Activated CD4-positive, alpha-beta memory T cell treated with anti-CD3 and anti-CD28 coated beads, Interleukin-2, amount 10 ng/mL, durations not matched to agents 7 days and 5 days (primary cell): ENCODE data around the gene BMP8A. TPM values are rescaled to one million over a fixed set of nuclear protein-coding genes. Genes with fewer than 3 reads are reported as not detected.
"Not testable (repeated sequence)": the region's sequence is repeated elsewhere in the genome, so short reads cannot be mapped to it uniquely, and the experiment has no call there.

Experiments
- CTCF ChIA-PET: fragments of 350-600 bp; sonication (Branson Sonifier 250); formaldehyde crosslinking; loops from one replicate; lab custom pipeline; 2021; ENCODE audit warnings: antibody characterized with exemption, inconsistent platforms; lab: Charles Lee
- POLR2A ChIA-PET: fragments of 350-600 bp; sonication (Branson Sonifier 250); formaldehyde crosslinking; loops from one replicate; lab custom pipeline; 2021; ENCODE audit warnings: antibody characterized with exemption; lab: Charles Lee
- DNase-seq: peaks from one replicate; pipeline ENCODE4 v3.0.0-alpha.2; 2020
- H3K27ac Mint-ChIP-seq: one replicate; pipeline ENCODE4 v1.8.0; 2021; ENCODE audit warnings: mild to moderate bottlenecking, mixed read lengths
- H3K27me3 Mint-ChIP-seq: one replicate; pipeline ENCODE4 v1.8.0; 2021; ENCODE audit warnings: mixed read lengths
- H3K36me3 Mint-ChIP-seq: one replicate; pipeline ENCODE4 v1.8.0; 2021; ENCODE audit warnings: low read depth, mixed read lengths
- H3K4me1 Mint-ChIP-seq: one replicate; pipeline ENCODE4 v1.8.0; 2021; ENCODE audit warnings: mixed read lengths
- H3K4me3 Mint-ChIP-seq: one replicate; pipeline ENCODE4 v1.8.0; 2021; ENCODE audit warnings: mild to moderate bottlenecking, mixed read lengths
- H3K9me3 Mint-ChIP-seq: one replicate; pipeline ENCODE4 v1.8.0; 2021; ENCODE audit warnings: mixed read lengths
- total RNA-seq, 2 experiments: library from RNA; stranded (reverse); gene quantifications; one replicate each; pipeline ENCODE4 v1.2.3, GENCODE V29; 2021

Gene BMP8A
- total RNA-seq = not detected

- peaks cover 27% of the 10 kb centered on the region for H3K27me3 Mint-ChIP-seq
- CTCF ChIA-PET = interaction anchor here (0.8 to 1.5 kb wide), 2 partner anchors 47 to 73 kb away, joined by 3 to 5 read pairs; no protein-coding TSS in a partner anchor
Observed at GRCh38 chr1:39491146-39491921, at the start of gene BMP8A. TSS of gene BMP8A (plus strand) at chr1:39491636. CDS start at chr1:39491992, 356 bp downstream.

GRCh38 chr1:39441797-39442196, 49.6 kb upstream of the BMP8A start:
- H3K9me3 Mint-ChIP-seq = no peaks in the 10 kb centered on the region
- peaks cover 69% of the 10 kb centered on the region for H3K36me3 Mint-ChIP-seq
- no peak for DNase-seq
- no peak overlapping the region for H3K4me3 Mint-ChIP-seq
- no peaks in the 10 kb centered on the region for H3K4me1 Mint-ChIP-seq
- H3K27me3 Mint-ChIP-seq = no peaks in the 10 kb centered on the region
- ChIA-PET POLR2A (interaction anchor here (1.7 kb wide), 1 partner anchor 11 kb away, joined by 4 read pairs; no protein-coding TSS in a partner anchor), CTCF (interaction anchor here (1.4 kb wide), 1 partner anchor 99 kb away, joined by 3 read pairs; no protein-coding TSS in a partner anchor)
- H3K27ac Mint-ChIP-seq = no peak overlapping the region

More at GRCh38 chr1:39491146-39491921, at the start of gene BMP8A:
- H3K27ac Mint-ChIP-seq = no peak within 1 kb of the TSS
- H3K4me1 Mint-ChIP-seq = peaks cover 9% of the 10 kb centered on the region
- H3K4me3 Mint-ChIP-seq = peak within 1 kb of the TSS; percentile 51
- no peaks in the 10 kb centered on the region for H3K9me3 Mint-ChIP-seq
- POLR2A ChIA-PET = no interaction called here
- H3K36me3 Mint-ChIP-seq = peaks cover 9% of the 10 kb centered on the region
- DNase-seq = peak; percentile 74

DNA sequence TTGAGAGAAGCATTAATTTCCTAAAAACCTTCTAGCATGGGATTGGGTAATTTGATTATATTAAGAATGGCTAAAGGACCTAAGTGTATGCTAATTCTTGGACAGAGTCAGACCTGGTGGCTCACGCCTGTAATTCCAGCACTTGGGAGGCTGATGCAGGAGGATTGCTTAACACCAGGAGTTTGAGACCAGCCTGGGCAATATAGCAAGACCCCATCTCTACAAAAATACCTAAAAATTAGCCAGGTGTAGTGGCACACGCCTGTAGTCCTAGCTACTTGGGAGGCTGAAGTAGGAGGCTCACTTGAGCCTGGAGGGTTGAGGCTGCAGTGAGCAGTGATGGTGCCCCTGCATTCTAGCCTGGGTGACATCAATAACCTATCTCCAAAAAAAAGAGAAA, 45.9 kb upstream of the BMP8A start:
- no peaks in the 10 kb centered on the region for H3K4me1 Mint-ChIP-seq
- CTCF ChIA-PET = interaction anchor here (1.2 kb wide), 1 partner anchor 93 kb away, joined by 3 read pairs; no protein-coding TSS in a partner anchor
- H3K4me3 Mint-ChIP-seq = no peak overlapping the region
- DNase-seq = no peak
- POLR2A ChIA-PET = no interaction called here
- H3K27me3 Mint-ChIP-seq = no peaks in the 10 kb centered on the region
- H3K36me3 Mint-ChIP-seq = peaks cover 78% of the 10 kb centered on the region
- H3K9me3 Mint-ChIP-seq = no peaks in the 10 kb centered on the region
- H3K27ac Mint-ChIP-seq = no peak overlapping the region

DNA sequence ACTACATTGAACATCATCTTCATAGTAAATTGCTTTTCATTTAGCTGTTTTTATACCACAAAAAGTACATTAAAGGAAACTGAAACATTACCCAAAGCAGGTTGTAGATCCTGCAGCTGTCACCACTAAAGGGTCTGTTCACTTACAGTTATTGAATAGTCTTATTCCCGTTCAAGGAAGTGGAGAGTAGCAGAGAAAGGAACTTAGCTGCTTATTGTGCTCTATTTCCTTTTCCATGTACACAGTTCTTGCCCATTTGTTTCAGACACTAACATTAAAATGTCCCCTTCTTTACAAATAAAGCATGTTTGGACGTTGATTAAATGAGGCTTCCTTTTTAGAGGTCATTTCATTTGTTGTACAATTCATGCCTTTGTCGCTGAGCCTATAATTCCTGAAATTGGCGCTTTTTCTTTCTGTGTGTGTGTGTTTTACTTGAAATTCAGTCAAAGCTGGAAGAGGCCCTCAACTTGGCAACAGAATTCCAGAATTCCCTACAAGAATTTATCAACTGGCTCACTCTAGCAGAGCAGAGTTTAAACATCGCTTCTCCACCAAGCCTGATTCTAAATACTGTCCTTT, 44.4 kb upstream of the BMP8A start:
- Mint-ChIP-seq H3K9me3 (no peaks in the 10 kb centered on the region), H3K36me3 (peaks cover 81% of the 10 kb centered on the region), H3K4me1 (peaks cover 11% of the 10 kb centered on the region), H3K27ac (no peak overlapping the region), H3K27me3 (no peaks in the 10 kb centered on the region), H3K4me3 (no peak overlapping the region)
- POLR2A ChIA-PET = no interaction called here
- CTCF ChIA-PET = interaction anchor here (0.9 to 1.2 kb wide), 2 partner anchors 36 to 92 kb away, joined by 3 read pairs; no protein-coding TSS in a partner anchor
- no peak for DNase-seq

- H3K27ac Mint-ChIP-seq, POLR2A ChIA-PET, H3K27me3 Mint-ChIP-seq, CTCF ChIA-PET, DNase-seq, H3K9me3 Mint-ChIP-seq, H3K4me3 Mint-ChIP-seq: not testable (repeated sequence)
- Mint-ChIP-seq H3K4me1 (peaks cover 17% of the 10 kb centered on the region), H3K36me3 (peaks cover 83% of the 10 kb centered on the region)
Observed at GRCh38 chr1:39450041-39450440, 41.4 kb upstream of the BMP8A start.

GRCh38 chr1:39450956-39451606, 40.4 kb upstream of the BMP8A start:
- ChIA-PET CTCF (no interaction called here), POLR2A (no interaction called here)
- no peaks in the 10 kb centered on the region for H3K27me3 Mint-ChIP-seq
- no peak for DNase-seq
- peak overlapping the region; percentile 41 for H3K27ac Mint-ChIP-seq
- H3K9me3 Mint-ChIP-seq = no peaks in the 10 kb centered on the region
- peaks cover 82% of the 10 kb centered on the region for H3K36me3 Mint-ChIP-seq
- H3K4me1 Mint-ChIP-seq = peaks cover 17% of the 10 kb centered on the region
- no peak overlapping the region for H3K4me3 Mint-ChIP-seq

GRCh38 chr1:39452081-39452480, 39.4 kb upstream of the BMP8A start:
- Mint-ChIP-seq H3K27me3 (no peaks in the 10 kb centered on the region), H3K4me1 (peaks cover 17% of the 10 kb centered on the region), H3K27ac (no peak overlapping the region), H3K4me3 (no peak overlapping the region), H3K9me3 (no peaks in the 10 kb centered on the region), H3K36me3 (peaks cover 87% of the 10 kb centered on the region)
- CTCF ChIA-PET = no interaction called here
- DNase-seq = no peak
- POLR2A ChIA-PET = interaction anchor here (1.2 kb wide), 1 partner anchor 9 kb away, joined by 4 read pairs; no protein-coding TSS in a partner anchor

DNA sequence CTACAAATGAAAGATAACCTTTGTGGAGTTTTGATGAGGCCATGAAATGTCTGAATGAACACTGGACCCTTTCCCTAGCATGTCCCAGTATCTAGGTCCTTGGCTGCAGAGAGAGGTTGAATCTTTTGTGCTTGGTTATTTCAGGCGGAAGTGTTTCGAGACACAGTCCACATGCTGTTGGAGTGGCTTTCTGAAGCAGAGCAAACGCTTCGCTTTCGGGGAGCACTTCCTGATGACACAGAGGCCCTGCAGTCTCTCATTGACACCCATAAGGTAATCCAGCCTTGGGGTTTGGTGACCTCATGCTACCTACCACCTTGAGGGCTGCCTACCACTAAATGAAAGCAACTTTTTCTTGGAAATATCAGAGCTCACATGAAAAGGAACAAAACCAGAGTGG, 38.9 kb upstream of the BMP8A start:
- CTCF ChIA-PET = no interaction called here
- no peak overlapping the region for H3K4me3 Mint-ChIP-seq

GRCh38 chr1:39453603-39454002, 37.8 kb upstream of the BMP8A start:
- H3K4me3 Mint-ChIP-seq = no peak overlapping the region
- CTCF ChIA-PET = no interaction called here
- H3K4me1 Mint-ChIP-seq = peaks cover 17% of the 10 kb centered on the region
- H3K27ac Mint-ChIP-seq = no peak overlapping the region
- H3K36me3 Mint-ChIP-seq = peaks cover 87% of the 10 kb centered on the region
- H3K9me3 Mint-ChIP-seq = no peaks in the 10 kb centered on the region
- no peak for DNase-seq
- no peaks in the 10 kb centered on the region for H3K27me3 Mint-ChIP-seq
- POLR2A ChIA-PET = interaction anchor here (1.2 kb wide), 1 partner anchor 11 kb away, joined by 4 read pairs; no protein-coding TSS in a partner anchor

More for the DNA sequence above, 38.9 kb upstream of the BMP8A start:
- Mint-ChIP-seq H3K27me3 (no peaks in the 10 kb centered on the region), H3K27ac (no peak overlapping the region), H3K9me3 (no peaks in the 10 kb centered on the region), H3K36me3 (peaks cover 87% of the 10 kb centered on the region), H3K4me1 (peaks cover 17% of the 10 kb centered on the region)
- POLR2A ChIA-PET = interaction anchor here (1.2 kb wide), 1 partner anchor 10 kb away, joined by 4 read pairs; no protein-coding TSS in a partner anchor
- peak; percentile 25 for DNase-seq

DNA sequence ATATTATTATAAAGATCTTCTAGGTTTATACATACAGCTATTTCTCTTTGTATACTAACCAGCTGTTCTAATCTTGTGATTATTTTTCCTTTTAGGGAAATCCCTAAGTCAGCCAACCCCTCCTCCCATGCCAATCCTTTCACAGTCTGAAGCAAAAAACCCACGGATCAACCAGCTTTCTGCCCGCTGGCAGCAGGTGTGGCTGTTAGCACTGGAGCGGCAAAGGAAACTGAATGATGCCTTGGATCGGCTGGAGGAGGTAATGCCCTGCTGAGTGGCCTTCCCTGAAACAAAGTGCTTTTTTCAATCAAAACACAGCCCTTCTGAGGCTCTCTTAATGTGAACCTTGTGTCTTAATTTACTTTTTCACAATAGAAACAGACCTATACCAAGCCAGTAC, 32.4 kb upstream of the BMP8A start:
- Mint-ChIP-seq H3K4me1 (no peaks in the 10 kb centered on the region), H3K27ac (no peak overlapping the region), H3K9me3 (no peaks in the 10 kb centered on the region), H3K36me3 (peaks cover 91% of the 10 kb centered on the region), H3K27me3 (no peaks in the 10 kb centered on the region), H3K4me3 (no peak overlapping the region)
- DNase-seq = no peak
- CTCF ChIA-PET = no interaction called here
- POLR2A ChIA-PET = interaction anchor here (1.2 to 1.7 kb wide), 2 partner anchors 11 to 16 kb away, joined by 3 read pairs; no protein-coding TSS in a partner anchor

DNA sequence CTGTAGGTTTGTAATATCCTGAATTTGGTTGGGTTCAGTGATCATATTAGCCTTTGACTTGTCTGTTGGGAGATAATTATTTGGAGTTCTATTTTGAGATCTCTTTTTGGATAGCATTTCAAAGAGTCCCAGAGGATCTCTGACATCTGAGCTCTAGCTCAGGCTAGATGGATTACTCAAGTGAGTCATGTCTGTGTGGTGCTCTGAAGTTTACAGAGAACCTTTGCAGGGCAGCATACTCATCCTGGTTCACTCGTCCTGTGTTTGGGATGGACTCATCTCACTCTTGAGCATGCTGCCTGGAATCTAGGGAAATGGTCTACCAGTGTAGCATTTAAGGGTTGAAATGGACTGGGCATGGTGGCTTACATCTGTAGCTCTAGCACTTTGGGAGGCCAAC, 29.4 kb upstream of the BMP8A start:
- H3K9me3 Mint-ChIP-seq = no peaks in the 10 kb centered on the region
- H3K4me1 Mint-ChIP-seq = no peaks in the 10 kb centered on the region
- no peaks in the 10 kb centered on the region for H3K27me3 Mint-ChIP-seq
- ChIA-PET CTCF (no interaction called here), POLR2A (no interaction called here)
- no peak overlapping the region for H3K27ac Mint-ChIP-seq
- peaks cover 87% of the 10 kb centered on the region for H3K36me3 Mint-ChIP-seq
- H3K4me3 Mint-ChIP-seq = no peak overlapping the region
- DNase-seq = no peak

DNA sequence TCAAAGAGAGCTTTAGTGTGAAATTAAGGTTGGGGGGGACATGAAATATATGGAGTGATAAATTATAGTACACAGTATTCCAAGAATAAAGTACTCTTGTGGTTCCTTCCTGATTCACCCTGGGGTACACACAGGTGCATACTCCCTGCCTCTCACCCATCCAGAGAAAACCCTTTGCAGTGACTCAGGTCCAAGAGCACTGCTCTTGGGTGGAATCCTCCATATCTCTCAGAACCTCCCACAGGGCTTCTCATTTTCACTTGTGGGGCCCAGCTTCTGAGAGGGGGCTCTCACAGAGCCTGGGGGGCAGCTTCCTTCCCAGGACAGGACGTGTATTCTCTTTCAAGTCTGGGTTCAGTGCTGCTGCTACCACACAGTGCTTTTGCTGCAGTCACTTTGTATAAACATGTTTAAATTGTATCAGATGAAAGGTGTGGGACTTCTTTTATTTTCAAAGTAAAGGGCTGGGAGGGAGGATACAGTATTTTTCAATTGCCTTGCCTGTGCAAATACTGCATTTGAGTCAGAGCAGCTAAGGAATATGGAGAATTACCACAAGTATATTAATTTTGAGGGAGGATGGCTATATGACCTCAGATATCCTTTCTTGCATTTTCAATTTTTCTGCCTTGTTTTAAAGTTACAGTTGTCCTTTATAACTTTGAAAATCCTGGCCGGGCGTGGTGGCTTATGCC, 24.9 kb upstream of the BMP8A start:
- Mint-ChIP-seq H3K36me3 (peaks cover 73% of the 10 kb centered on the region), H3K9me3 (no peaks in the 10 kb centered on the region), H3K27ac (no peak overlapping the region), H3K27me3 (no peaks in the 10 kb centered on the region), H3K4me3 (no peak overlapping the region), H3K4me1 (no peaks in the 10 kb centered on the region)
- DNase-seq = no peak
- ChIA-PET POLR2A (interaction anchor here (0.6 kb wide), 1 partner anchor 113 kb away, joined by 3 read pairs; no protein-coding TSS in a partner anchor), CTCF (no interaction called here)
